Measurements from ENCODE around the gene INTS7. TPM values are rescaled to one million over a fixed set of nuclear protein-coding genes. Genes with fewer than 3 reads are reported as not detected.

Gene INTS7
- 10 to 100 TPM; 19.2 to 20.9 TPM for total RNA-seq

GRCh38 chr1:212035123-212035834 lies at the start of gene INTS7, which contains the start of gene DTL:
TSS of gene INTS7 (minus strand) at chr1:212035557. CDS start at chr1:212035437, 120 bp downstream.
TSS of gene DTL (plus strand) at chr1:212035748. CDS start at chr1:212035891, 143 bp downstream.
- H3K27me3 Mint-ChIP-seq (ENCODE audit: low read depth): no peaks in the 10 kb centered on the region
- H3K4me1 Mint-ChIP-seq (ENCODE audit: low read depth): peaks cover 73% of the 10 kb centered on the region
- H3K36me3 Mint-ChIP-seq (ENCODE audit: insufficient read depth in 2 of 2): peaks cover 13 to 30% of the 10 kb centered on the region in 2 donors
- H3K27ac Mint-ChIP-seq: peak within 1 kb of the TSS; percentile 97
- DNase-seq (peak; percentile 97 to 99), ATAC-seq (replicated peaks in 1 of 2) (peak; percentile 80 to 81)
- no peaks in the 10 kb centered on the region for H3K9me3 Mint-ChIP-seq
- peak within 1 kb of the TSS; percentile 85 to 87 for H3K4me3 Mint-ChIP-seq

GRCh38 chr1:212082765-212083406 lies 47.5 kb upstream of the INTS7 start:
- ATAC-seq (replicated peaks in 1 of 2) (no peak), DNase-seq (no peak)
- no peaks in the 10 kb centered on the region for H3K27me3 Mint-ChIP-seq (ENCODE audit: low read depth)
- no peak overlapping the region for H3K27ac Mint-ChIP-seq
- H3K4me3 Mint-ChIP-seq: no peak overlapping the region
- H3K9me3 Mint-ChIP-seq: no peaks in the 10 kb centered on the region
- H3K36me3 Mint-ChIP-seq (ENCODE audit: insufficient read depth in 2 of 2): peaks cover 14 to 41% of the 10 kb centered on the region in 2 donors
- H3K4me1 Mint-ChIP-seq (ENCODE audit: low read depth): peaks cover 3% of the 10 kb centered on the region

- H3K4me1 Mint-ChIP-seq (ENCODE audit: low read depth): no peaks in the 10 kb centered on the region
- ATAC-seq (replicated peaks in 1 of 2) (no peak), DNase-seq (no peak)
- H3K27me3 Mint-ChIP-seq (ENCODE audit: low read depth): no peaks in the 10 kb centered on the region
- peaks cover 8 to 32% of the 10 kb centered on the region in 2 donors for H3K36me3 Mint-ChIP-seq (ENCODE audit: insufficient read depth in 2 of 2)
- H3K4me3 Mint-ChIP-seq: no peak overlapping the region
- no peaks in the 10 kb centered on the region for H3K9me3 Mint-ChIP-seq
- no peak overlapping the region for H3K27ac Mint-ChIP-seq
These were observed 43.5 kb upstream of the INTS7 start for GRCh38 chr1:212078826-212079225.

GRCh38 chr1:212077028-212077427 lies 41.7 kb upstream of the INTS7 start:
- no peaks in the 10 kb centered on the region for H3K27me3 Mint-ChIP-seq (ENCODE audit: low read depth)
- H3K36me3 Mint-ChIP-seq (ENCODE audit: insufficient read depth in 2 of 2): peaks cover 8 to 33% of the 10 kb centered on the region in 2 donors
- H3K27ac Mint-ChIP-seq: no peak overlapping the region

GRCh38 chr1:212074856-212075255 lies 39.5 kb upstream of the INTS7 start:
- ATAC-seq (replicated peaks in 1 of 2): no peak
- no peak for DNase-seq
- peaks cover 6 to 41% of the 10 kb centered on the region in 2 donors for H3K36me3 Mint-ChIP-seq (ENCODE audit: insufficient read depth in 2 of 2)
- H3K4me1 Mint-ChIP-seq (ENCODE audit: low read depth): no peaks in the 10 kb centered on the region
- H3K27me3 Mint-ChIP-seq (ENCODE audit: low read depth): no peaks in the 10 kb centered on the region
- no peak overlapping the region for H3K4me3 Mint-ChIP-seq
- no peak overlapping the region for H3K27ac Mint-ChIP-seq
- no peaks in the 10 kb centered on the region for H3K9me3 Mint-ChIP-seq

More at GRCh38 chr1:212077028-212077427, 41.7 kb upstream of the INTS7 start:
- Mint-ChIP-seq H3K4me1 (ENCODE audit: low read depth) (no peaks in the 10 kb centered on the region), H3K9me3 (no peaks in the 10 kb centered on the region), H3K4me3 (no peak overlapping the region)
- ATAC-seq (replicated peaks in 1 of 2): no peak
- no peak for DNase-seq

GRCh38 chr1:212074313-212074712 lies 39.0 kb upstream of the INTS7 start:
- no peak for DNase-seq
- H3K9me3 Mint-ChIP-seq: no peaks in the 10 kb centered on the region
- no peak overlapping the region for H3K4me3 Mint-ChIP-seq
- H3K4me1 Mint-ChIP-seq (ENCODE audit: low read depth): no peaks in the 10 kb centered on the region
- H3K27me3 Mint-ChIP-seq (ENCODE audit: low read depth): no peaks in the 10 kb centered on the region
- H3K27ac Mint-ChIP-seq: no peak overlapping the region
- no peak for ATAC-seq (replicated peaks in 1 of 2)
- peaks cover 6 to 36% of the 10 kb centered on the region in 2 donors for H3K36me3 Mint-ChIP-seq (ENCODE audit: insufficient read depth in 2 of 2)

GRCh38 chr1:212073490-212073889 lies 38.1 kb upstream of the INTS7 start:
- Mint-ChIP-seq H3K36me3 (ENCODE audit: insufficient read depth in 2 of 2) (peaks cover 4 to 36% of the 10 kb centered on the region in 2 donors), H3K4me1 (ENCODE audit: low read depth) (no peaks in the 10 kb centered on the region), H3K4me3 (no peak overlapping the region), H3K27me3 (ENCODE audit: low read depth) (no peaks in the 10 kb centered on the region), H3K9me3 (no peaks in the 10 kb centered on the region), H3K27ac (no peak overlapping the region)
- DNase-seq (no peak), ATAC-seq (replicated peaks in 1 of 2) (no peak)

- Mint-ChIP-seq H3K4me1 (ENCODE audit: low read depth) (no peaks in the 10 kb centered on the region), H3K27ac (no peak overlapping the region), H3K27me3 (ENCODE audit: low read depth) (no peaks in the 10 kb centered on the region), H3K4me3 (no peak overlapping the region), H3K9me3 (no peaks in the 10 kb centered on the region), H3K36me3 (ENCODE audit: insufficient read depth in 2 of 2) (peaks cover 9 to 47% of the 10 kb centered on the region in 2 donors)
- DNase-seq (no peak), ATAC-seq (replicated peaks in 1 of 2) (no peak)
These were observed 36.7 kb upstream of the INTS7 start for GRCh38 chr1:212072047-212072446.

- no peak for DNase-seq
- peaks cover 11 to 43% of the 10 kb centered on the region in 2 donors for H3K36me3 Mint-ChIP-seq (ENCODE audit: insufficient read depth in 2 of 2)
These were observed 35.5 kb upstream of the INTS7 start for GRCh38 chr1:212070720-212071302.

GRCh38 chr1:212067787-212068186 lies 32.4 kb upstream of the INTS7 start:
- Mint-ChIP-seq H3K27ac (peak overlapping the region; percentile 63), H3K27me3 (ENCODE audit: low read depth) (no peaks in the 10 kb centered on the region), H3K4me3 (no peak overlapping the region), H3K9me3 (no peaks in the 10 kb centered on the region), H3K4me1 (ENCODE audit: low read depth) (no peaks in the 10 kb centered on the region), H3K36me3 (ENCODE audit: insufficient read depth in 2 of 2) (peaks cover 14 to 53% of the 10 kb centered on the region in 2 donors)
- DNase-seq: no peak
- no peak for ATAC-seq (replicated peaks in 1 of 2)

More at GRCh38 chr1:212070720-212071302, 35.5 kb upstream of the INTS7 start:
- no peak overlapping the region for H3K27ac Mint-ChIP-seq
- no peak overlapping the region for H3K4me3 Mint-ChIP-seq
- H3K27me3 Mint-ChIP-seq (ENCODE audit: low read depth): no peaks in the 10 kb centered on the region
- no peaks in the 10 kb centered on the region for H3K9me3 Mint-ChIP-seq
- ATAC-seq (replicated peaks in 1 of 2): no peak
- no peaks in the 10 kb centered on the region for H3K4me1 Mint-ChIP-seq (ENCODE audit: low read depth)

- H3K9me3 Mint-ChIP-seq: peaks cover 0 to 3% of the 10 kb centered on the region in 2 donors
- ATAC-seq (replicated peaks in 1 of 2) (peak in 1 of 2 donors; percentile 45), DNase-seq (no peak)
- no peaks in the 10 kb centered on the region for H3K4me1 Mint-ChIP-seq (ENCODE audit: low read depth)
- peaks cover 12 to 54% of the 10 kb centered on the region in 2 donors for H3K36me3 Mint-ChIP-seq (ENCODE audit: insufficient read depth in 2 of 2)
- H3K4me3 Mint-ChIP-seq: no peak overlapping the region
- H3K27ac Mint-ChIP-seq: no peak overlapping the region
- no peaks in the 10 kb centered on the region for H3K27me3 Mint-ChIP-seq (ENCODE audit: low read depth)
These were observed 27.6 kb upstream of the INTS7 start for GRCh38 chr1:212062832-212063438.

- Mint-ChIP-seq H3K27me3 (ENCODE audit: low read depth) (no peaks in the 10 kb centered on the region), H3K36me3 (ENCODE audit: insufficient read depth in 2 of 2) (peaks cover 15 to 57% of the 10 kb centered on the region in 2 donors), H3K4me1 (ENCODE audit: low read depth) (no peaks in the 10 kb centered on the region), H3K4me3 (no peak overlapping the region), H3K27ac (peak overlapping the region; percentile 54), H3K9me3 (peaks cover 3 to 5% of the 10 kb centered on the region in 2 donors)
- ATAC-seq (replicated peaks in 1 of 2): peak in 1 of 2 donors; percentile 25
- DNase-seq: no peak
These were observed 25.5 kb upstream of the INTS7 start for GRCh38 chr1:212060632-212061472.

All from activated T-cell treated with anti-CD3 and anti-CD28 coated beads, Interleukin-2, amount 50 U/mL, for 72 hours (primary cell).